GM21360 (cell line): ENCODE data around the gene POLRMT.

Experiments
- ATAC-seq: cut with Tn5 transposase; IDR thresholded peaks from one replicate; pipeline ENCODE4 v1.9.1; 2021; ENCODE audit warnings: mild to moderate bottlenecking, moderate library complexity; ENCODE audit not compliant: unreplicated experiment

The POLRMT gene

DNA sequence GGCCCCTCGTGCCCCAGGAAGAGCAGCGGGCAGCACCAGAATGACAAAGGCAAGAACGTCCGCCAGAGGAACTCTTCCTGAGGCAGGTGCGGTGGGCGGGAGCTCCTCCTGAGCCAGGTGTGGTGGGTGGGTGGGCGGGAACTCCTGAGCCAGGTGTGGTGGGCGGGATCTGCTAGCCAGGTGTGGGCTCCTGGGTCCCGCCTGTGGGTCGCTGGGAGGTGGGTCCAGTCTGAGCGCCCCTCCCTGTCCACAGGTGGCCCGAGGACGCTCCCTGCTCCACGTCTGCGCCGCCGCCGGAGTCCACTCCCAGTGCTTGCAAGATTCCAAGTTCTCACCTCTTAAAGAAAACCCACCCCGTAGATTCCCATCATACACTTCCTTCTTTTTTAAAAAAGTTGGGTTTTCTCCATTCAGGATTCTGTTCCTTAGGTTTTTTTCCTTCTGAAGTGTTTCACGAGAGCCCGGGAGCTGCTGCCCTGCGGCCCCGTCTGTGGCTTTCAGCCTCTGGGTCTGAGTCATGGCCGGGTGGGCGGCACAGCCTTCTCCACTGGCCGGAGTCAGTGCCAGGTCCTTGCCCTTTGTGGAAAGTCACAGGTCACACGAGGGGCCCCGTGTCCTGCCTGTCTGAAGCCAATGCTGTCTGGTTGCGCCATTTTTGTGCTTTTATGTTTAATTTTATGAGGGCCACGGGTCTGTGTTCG is 50.7 kb downstream of the POLRMT start:
- no peak for ATAC-seq

DNA sequence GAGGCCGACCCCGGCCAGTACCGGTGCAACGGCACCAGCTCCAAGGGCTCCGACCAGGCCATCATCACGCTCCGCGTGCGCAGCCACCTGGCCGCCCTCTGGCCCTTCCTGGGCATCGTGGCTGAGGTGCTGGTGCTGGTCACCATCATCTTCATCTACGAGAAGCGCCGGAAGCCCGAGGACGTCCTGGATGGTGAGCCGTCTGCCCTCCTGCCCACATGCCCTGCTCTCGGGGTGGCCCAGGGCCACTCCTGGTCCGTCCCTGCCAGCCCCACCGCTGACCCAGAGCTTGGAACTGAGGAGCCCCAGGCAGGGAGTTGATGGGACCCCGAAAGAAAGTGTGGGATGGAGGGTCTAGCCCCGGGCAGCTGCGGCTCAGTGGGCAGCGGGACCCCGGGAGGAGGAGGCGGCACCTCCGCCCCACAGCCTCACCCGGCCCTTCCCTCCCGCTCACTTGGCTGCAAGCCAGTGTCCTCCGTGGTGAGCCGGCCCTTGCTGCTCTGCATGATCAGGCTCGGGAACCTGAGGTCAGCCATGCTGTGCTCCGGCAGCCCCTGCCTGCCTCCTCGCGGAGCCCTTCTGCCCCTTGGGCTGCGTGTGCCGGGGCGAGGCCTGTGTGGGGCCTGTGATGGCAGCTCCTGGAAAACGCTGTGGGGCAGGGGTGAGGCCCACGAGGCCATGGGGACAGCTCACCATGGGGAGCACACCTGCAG is 51.8 kb downstream of the POLRMT start:
- no peak for ATAC-seq

DNA sequence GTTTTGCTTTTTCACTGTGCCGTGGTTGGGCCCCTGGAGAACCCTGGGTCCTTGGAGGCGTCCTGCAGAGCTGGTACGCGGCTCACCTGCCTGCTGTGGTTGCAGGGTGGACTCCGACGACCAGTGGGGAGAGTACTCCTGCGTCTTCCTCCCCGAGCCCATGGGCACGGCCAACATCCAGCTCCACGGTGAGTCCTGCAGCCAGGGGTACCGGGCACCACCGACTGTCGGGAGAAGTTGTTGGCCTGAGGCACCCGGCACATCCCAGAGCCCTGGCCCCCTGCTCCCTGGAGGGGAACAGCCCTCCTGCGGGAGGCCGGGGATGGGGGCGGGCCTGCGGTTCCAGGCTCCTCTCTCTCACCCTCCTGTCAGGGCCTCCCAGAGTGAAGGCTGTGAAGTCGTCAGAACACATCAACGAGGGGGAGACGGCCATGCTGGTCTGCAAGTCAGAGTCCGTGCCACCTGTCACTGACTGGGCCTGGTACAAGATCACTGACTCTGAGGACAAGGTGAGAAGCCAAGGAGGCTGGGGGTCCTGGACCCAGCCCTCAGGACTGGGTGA is 53.0 kb downstream of the POLRMT start:
- ATAC-seq = no peak

DNA sequence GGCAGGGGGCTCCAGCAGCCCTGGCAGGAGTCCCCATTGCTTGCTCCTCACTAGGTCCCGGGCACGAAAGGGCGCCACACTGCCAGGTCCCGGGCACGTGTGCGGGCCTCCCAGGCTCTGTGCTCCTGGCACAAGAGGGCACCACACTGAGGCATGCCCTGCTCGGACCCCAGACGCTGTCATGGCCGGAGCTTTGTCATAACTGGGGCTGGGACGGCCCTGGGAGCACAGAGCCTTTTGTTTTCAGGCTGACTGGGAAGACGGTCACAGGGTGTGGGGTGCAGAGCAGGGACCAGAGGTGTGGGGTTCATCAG is 53.5 kb downstream of the POLRMT start:
- ATAC-seq = no peak

DNA sequence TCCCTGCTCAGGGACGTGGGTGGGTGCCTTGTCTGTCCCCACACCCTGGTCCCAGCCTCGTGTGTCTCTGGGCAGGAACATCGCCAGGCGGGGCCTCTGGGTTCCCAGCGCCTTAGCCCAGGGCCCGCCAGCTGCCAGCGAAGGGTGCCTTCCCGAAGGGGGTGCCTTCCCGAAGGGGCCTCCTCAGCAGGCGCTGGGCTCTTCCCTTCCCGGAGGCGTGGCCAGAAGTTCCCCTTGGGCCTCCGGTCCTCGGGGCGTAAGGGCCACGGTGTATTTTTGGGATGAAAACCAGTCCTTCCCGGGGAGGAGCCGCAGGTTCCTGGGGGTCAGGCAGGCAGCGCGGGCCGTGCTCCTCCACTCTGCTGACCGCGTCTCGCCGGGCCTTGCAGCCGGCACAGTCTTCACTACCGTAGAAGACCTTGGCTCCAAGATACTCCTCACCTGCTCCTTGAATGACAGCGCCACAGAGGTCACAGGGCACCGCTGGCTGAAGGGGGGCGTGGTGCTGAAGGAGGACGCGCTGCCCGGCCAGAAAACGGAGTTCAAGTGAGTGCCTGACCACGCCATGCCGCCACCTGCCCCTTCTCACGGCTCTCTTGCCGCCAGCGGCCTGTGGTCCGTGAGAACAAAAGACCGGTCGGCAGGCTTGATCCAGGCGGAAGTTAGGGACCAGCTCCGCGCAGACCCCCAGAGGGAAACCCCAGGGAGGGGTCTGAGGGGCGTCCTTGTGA is 54.1 kb downstream of the POLRMT start:
- no peak for ATAC-seq

DNA sequence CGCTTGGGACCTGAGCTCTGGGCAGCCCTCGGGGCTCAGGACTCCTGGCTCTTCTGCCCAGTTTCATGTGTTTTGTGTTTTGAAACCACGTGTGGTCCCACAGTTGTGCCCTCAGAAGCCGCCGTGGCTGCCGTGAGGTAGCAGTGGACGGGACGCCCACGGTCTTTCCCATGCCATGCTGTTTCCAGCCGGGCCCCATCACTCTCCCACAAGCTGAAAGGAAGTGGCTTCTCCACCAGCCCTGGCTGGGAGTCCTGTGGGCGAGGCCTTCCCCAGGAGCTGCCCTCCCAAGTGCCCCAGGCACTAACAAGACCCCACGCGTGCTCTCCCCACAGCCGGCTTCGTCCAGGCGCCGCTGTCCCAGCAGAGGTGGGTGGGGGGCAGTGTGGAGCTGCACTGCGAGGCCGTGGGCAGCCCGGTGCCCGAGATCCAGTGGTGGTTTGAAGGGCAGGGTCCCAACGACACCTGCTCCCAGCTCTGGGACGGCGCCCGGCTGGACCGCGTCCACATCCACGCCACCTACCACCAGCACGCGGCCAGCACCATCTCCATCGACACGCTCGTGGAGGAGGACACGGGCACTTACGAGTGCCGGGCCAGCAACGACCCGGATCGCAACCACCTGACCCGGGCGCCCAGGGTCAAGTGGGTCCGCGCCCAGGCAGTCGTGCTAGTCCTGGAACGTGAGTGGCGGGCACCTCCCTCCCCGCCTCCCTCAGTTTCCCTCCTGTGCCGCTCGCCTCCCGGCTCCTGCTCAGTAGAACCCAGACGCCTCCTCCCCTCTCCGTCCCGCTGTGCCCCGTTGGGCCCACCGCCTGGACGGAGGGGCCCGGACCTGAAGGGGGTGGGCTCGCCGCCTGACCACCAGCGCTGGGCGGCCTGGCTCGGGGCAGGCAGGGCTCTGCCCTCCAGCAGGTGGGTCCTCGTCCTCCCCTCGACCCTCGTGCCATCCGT is 55.6 kb downstream of the POLRMT start:
- no peak for ATAC-seq

DNA sequence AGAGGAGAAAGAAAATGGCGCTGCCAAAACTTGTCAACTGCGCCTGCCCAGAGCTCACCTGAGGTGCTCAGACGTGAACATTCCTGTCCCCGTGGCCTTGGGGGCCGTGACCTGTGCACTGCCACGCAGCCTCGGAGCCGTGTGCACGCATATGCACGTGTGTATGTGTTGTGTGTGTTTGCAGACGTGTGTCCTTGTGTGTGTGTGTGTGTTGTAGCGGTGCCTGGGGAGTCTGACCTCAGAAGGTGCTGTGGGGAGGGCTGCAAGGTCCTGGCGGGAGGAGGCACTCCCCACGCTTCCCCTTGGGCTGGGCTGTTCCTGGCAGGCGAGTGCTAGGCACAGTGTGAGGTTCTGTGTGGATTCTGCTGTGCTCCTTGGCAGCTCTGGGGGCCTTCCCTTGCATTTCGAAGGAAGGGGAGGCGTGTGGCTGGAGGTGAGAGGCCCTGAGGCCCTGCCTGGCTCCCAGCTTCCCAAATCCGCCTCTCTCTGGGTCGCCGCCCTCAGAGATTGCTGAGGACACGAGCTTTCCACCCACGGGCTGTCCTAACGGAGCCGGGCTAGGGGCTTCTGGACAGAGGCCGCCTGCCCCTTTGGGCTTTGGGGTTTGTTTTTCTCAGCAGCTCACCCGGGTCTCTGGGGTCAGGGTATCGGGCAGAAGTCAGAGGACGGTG is 56.4 kb downstream of the POLRMT start:
- ATAC-seq = no peak

DNA sequence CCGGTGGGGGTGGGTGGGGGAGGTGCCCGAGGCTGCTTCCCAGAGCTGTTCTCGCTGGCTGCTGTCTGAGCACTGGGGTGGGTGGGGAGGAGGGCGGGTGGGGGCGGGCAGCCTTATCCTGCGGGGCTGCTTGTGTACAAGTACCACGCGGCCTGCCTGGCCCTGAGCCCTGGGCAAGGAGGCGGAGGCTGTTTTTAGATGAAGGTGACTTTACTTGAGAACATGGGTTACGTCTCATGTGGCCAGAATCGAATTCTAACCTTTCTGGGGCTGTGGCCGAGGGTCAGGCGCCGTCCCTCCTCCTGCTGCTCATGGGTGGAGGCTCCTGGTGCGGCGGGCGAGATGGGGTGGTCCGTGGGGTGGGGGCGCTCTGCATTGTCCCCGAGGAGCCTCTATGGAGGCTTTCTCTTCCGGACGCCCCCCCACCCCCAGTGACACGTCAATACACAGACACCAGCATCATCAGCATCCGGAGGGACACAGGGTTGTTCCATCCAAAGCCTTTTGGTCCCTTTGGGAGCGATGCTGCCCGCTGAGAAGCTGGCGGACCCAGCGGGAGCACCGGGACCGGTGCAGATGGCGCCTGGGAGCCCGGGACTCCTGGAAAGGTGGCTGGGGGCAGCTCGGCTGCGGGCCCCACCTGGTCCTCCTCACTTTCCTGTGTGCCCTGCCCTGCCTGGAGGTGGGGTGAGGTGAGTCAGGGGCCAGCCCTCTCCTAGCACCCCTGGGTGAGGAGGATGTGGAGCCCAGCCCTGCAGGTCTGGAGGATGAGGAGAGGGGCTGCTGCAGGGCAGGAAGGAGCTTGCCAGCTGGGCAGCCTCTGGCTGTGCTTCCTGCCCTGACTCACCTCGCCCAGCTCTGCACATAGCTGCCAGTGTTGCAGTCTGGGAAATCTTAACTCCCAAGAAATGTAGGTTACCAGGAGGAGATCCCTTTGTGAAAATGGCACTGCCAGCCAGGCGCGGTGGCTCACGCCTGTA is 57.5 kb downstream of the POLRMT start:
- no peak for ATAC-seq

DNA sequence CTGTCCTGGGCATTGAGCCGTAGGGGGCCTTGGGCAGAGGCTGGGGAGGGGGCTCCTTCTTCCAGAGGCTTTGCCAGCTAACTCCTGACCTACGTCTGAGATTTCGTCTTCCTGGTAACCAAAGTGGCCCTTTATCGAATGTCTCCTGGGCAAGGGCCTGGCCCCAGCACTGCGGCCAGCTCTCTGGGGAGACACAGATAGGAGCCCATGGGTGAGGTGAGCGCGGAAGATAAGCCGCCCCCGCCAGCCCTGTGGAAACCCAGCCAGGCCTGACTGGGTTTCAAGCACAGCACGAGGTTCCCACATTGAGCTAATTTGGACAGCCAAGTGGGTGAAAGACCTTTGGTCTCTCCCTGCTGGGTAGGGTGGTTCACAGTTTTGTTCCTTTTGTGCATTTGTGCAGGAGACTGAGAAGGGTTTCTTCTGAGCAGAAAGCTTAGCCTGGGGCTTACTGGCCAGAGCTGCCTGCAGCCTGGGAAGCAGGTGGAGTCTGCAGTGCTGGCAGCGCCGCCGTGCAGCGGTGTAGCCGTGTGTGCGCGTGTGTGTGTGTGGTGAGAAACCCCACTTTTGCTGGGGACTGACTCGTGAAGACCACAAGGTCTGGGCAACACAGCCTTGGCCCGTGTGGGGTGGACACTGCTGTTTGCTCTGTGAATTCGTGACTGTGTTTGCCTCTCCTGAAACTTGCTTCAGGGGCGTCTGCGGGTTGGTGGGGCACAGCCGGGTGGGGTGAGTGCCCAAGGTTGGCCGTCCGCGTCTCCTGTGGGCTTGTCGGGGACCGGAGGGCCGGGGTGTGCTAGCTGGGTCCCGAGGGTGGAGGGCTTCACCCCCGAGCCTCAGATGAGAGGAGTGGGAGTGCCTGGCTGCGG is 58.4 kb downstream of the POLRMT start:
- no peak for ATAC-seq

DNA sequence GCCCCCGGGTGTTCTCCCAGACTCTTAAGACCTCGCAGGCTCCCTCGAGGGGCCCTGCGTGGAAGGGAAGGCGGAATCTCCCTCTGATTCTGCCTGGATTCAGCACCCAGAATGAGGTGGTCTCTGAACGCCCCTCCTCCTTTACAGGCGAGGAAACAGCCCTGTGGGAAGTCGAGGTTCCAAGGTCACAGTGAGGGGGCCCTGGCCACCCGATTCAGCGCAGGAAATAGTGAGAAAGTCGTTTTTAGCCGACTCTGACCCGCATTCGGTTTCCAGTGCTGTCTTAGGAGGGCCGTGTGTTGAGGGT is 59.9 kb downstream of the POLRMT start:
- ATAC-seq = no peak

DNA sequence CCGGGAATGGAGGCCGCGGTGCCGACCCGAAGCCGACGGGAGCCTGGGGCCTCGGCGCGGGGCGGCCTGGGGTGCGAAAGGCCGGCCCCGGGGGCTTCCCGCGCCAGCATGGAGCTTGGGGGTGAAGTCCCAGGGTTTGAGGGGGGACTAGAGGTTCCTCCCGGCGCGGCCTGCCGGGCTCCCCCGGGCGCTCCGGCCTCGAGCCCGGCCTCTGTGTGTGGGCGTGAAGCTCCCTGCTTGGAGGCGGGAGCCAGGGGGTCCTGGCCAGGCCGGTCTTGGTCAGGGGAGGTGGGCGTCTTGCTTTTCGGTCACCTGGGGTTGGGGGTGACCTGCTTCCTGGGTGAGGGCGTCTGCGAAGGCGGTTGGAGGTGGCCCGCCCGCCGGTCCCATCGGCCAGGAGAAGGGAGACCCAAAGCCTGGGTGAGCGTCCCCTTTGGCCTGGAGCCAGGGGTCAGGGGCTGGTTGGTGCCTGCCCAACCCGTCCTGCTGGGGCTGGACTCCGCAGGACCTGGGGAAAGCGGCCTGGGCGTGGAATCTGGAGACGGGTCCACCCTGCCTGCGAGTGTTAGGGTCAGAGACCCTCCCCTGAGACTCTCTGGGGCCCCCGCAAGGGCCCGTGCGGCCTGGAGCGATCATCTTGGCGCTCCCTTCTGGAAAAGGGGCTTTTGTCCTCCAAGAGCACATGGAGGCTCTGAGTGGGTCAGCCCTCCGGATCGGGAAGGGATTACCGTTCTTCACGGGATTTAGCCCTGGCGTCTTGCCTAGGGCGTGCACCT is 60.4 kb downstream of the POLRMT start:
- ATAC-seq = peak; percentile 15

DNA sequence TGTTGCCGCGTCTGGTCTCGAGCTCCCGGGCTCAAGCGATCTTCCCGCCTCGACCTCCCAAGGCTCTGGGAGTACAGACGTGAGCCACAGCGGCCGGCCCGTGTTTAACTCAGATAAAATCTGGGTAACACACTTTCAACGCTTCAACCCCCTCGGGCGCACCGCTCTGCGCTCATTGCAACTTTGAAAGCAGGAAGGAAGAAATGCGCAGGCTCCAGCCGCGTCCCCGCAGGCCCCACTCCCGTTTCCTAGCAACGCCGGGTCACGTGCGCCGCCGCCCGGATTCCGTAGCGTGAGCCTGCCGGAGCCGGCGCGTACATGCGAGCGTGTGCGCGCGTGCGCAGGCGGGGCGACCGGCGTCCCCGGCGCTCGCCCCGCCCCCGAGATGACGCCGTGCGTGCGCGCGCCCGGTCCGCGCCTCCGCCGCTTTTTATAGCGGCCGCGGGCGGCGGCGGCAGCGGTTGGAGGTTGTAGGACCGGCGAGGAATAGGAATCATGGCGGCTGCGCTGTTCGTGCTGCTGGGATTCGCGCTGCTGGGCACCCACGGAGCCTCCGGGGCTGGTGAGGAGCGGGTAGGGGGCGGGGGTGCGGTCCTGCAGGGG is 61.1 kb downstream of the POLRMT start, which contains the start of gene BSG:
Gene BSG (plus strand): TSS at position 457 of the 603 bp plus-strand sequence. CDS start 39 bp downstream, at position 496.
- ATAC-seq = peak; percentile 73

DNA sequence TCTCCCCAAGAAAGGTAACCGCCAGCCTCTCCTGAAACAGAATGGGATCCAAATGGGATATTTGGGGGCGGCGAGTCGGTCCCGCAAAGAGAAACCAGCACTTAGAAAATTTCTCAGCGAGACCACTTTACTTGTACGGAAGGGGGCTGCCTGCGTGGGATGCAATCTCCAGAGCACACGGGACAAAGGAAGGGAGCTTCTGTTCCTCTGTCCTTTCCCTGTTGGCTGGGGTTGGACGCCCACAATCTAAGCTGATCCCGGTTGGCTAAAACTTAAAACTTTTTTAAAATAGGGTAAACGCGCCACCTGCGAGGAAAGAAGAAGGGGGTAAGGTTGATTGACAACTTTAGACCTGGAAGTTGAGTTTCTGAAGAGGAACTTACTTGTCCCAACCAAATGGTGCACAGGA is 61.8 kb downstream of the POLRMT start:
- peak; percentile 1 for ATAC-seq

DNA sequence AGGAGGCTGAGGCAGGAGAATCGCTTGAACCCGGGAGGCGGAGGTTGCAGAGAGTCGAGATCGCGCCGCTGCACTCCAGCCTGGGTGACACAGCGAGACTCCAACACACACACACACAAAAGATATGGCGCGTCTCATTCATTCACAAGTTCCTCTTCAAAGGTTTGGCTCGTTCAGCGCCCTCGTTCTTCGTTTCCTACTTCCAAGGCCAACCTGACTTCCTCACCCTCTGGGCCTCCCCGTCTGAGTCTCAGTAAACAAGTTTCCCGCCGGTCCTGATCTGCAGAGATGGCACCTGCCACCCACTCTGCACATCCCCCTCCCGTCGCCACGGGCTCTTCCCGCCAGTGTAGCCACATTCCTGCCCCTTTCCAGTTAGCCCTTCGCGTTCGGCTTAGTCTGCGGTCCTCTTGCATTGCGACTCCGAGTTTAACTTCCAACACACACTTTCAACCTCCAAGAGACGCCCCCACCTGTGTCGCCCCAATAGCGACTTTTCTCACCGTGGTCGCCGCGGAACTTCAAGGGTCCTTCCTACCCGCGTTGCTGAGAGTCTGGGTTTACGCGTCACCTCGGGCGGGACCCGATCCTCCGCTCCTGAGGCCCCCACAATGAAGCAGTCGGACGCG is 62.3 kb downstream of the POLRMT start:
- ATAC-seq = no peak

DNA sequence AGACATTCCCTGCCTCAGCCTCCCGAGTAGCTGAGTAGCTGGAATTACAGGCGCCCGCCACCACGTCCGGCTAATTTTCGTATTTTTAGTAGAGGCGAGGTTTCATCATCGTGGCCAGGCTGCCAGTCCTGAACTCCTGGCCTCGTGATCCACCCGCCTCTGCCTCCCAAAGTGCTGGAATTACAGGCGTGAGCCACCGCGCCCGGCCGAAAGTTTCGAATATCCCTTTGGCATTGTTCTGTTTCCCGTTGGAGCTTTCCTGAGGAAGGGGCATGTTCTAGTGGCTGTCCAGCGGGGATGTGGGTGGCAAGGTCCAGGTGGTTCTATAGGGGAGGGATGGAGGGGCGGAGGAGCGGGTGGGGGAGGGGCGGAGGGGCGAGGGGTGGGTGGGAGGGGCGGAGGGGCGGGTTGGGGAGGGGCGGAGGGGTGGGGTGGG is 63.1 kb downstream of the POLRMT start:
- ATAC-seq = no peak

DNA sequence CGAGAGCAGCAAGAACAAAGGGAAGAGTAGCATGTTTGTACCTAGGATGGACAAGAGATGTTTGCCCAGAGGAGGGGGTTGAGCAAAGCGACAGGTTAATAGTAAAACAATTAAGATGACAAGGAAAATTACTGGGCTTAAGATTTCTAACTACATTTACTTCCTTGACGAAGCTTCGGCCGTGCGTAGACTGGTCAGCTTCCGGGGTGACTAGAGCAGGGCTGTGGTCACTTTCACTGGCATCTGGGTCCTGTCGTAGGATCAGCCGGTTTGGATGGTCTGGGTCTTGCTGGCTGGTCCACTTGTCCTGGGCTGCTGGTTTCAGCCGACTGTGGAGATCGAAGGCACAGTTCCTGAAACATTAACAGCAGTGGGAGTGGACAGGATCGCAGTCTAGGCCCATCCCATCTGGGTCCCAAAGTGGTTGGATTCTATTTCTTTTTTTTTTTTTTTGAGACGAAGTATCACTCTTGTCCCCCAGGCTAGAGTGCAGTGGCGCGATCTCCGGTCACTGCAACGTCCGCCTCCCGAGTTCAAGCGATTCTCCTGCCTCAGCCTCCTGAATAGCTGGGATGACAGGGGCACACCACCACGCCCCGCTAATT is 65.9 kb downstream of the POLRMT start:
- ATAC-seq = no peak
